HepG2 (cell line): ENCODE measurements around the gene DNAJC12. TPM values are rescaled to one million over a fixed set of nuclear protein-coding genes. Genes with fewer than 3 reads are reported as not detected.
A peak's percentile ranks its signal among the peaks of the same experiment; 100 is the strongest.

ENCODE experiments used
- AKAP8 ChIP-seq: sonication (generic); formaldehyde crosslinking; IDR thresholded peaks from 2 replicates; pipeline ENCODE4 v1.5.1; 2020; ENCODE audit warnings: mild to moderate bottlenecking, missing genetic modification reagents
- DPF2 ChIP-seq: sonication (generic); formaldehyde crosslinking; IDR thresholded peaks from 2 replicates; pipeline ENCODE4 v1.4.0; 2020; ENCODE audit warnings: mild to moderate bottlenecking, low read depth, missing genetic modification reagents, borderline replicate concordance
- ETV6 ChIP-seq: sonication (generic); formaldehyde crosslinking; conservative IDR thresholded peaks from 2 replicates; pipeline ENCODE4 v1.4.0; 2020; ENCODE audit warnings: missing genetic modification reagents
- JARID2 ChIP-seq: sonication (generic); formaldehyde crosslinking; IDR thresholded peaks from 2 replicates; pipeline ENCODE4 v1.8.1; 2023; ENCODE audit warnings: missing genetic modification reagents, inconsistent platforms; ENCODE audit not compliant: insufficient replicate concordance
- MIER2 ChIP-seq: IDR thresholded peaks from 2 replicates; pipeline ENCODE4 v1.6.1; 2016; ENCODE audit warnings: missing biosample characterization, missing genetic modification reagents
- NFYC ChIP-seq: IDR thresholded peaks from 2 replicates; pipeline ENCODE4 v1.6.1; 2016; ENCODE audit warnings: missing genetic modification reagents, missing compliant biosample characterization
- NR3C1 ChIP-seq: sonication (generic); formaldehyde crosslinking; IDR thresholded peaks from 2 replicates; pipeline ENCODE4 v1.4.0; 2020; ENCODE audit warnings: missing genetic modification reagents
- PREB ChIP-seq: sonication (generic); formaldehyde crosslinking; IDR thresholded peaks from 2 replicates; pipeline ENCODE4 v1.4.0; 2020; ENCODE audit warnings: missing genetic modification reagents
- SMYD3 ChIP-seq: sonication (generic); formaldehyde crosslinking; IDR thresholded peaks from 2 replicates; pipeline ENCODE4 v1.8.1; 2023; ENCODE audit warnings: mild to moderate bottlenecking, missing genetic modification reagents
- SNRNP70 ChIP-seq: fragments of 200-400 bp; formaldehyde crosslinking; IDR thresholded peaks from 2 replicates; pipeline ENCODE4 v1.6.1; 2017; ENCODE audit warnings: mild to moderate bottlenecking, low read depth, low read length, moderate library complexity
- TBX3 ChIP-seq: fragments of 450-650 bp; IDR thresholded peaks from 2 replicates; pipeline ENCODE4 v1.6.1; 2017; ENCODE audit warnings: antibody characterized with exemption, mild to moderate bottlenecking, inconsistent platforms, borderline replicate concordance
- TOPORS ChIP-seq: sonication (generic); formaldehyde crosslinking; IDR thresholded peaks from 2 replicates; pipeline ENCODE4 v1.8.0; 2023; ENCODE audit warnings: mild to moderate bottlenecking, missing genetic modification reagents
- ZFP36L2 ChIP-seq: sonication (generic); formaldehyde crosslinking; IDR thresholded peaks from 2 replicates; pipeline ENCODE4 v1.4.0; 2020; ENCODE audit warnings: missing genetic modification reagents
- ZFP62 ChIP-seq: sonication (generic); formaldehyde crosslinking; IDR thresholded peaks from 2 replicates; pipeline ENCODE4 v1.4.0; 2020; ENCODE audit warnings: missing genetic modification reagents
- ZFX ChIP-seq: sonication (generic); formaldehyde crosslinking; IDR thresholded peaks from 2 replicates; pipeline ENCODE4 v1.4.0; 2020; ENCODE audit warnings: mild to moderate bottlenecking, low read depth, missing genetic modification reagents, moderate library complexity
- ZNF318 ChIP-seq: sonication (generic); formaldehyde crosslinking; IDR thresholded peaks from 2 replicates; pipeline ENCODE4 v1.4.0; 2020; ENCODE audit warnings: mild to moderate bottlenecking, missing genetic modification reagents
- ZNF331 ChIP-seq: sonication (generic); formaldehyde crosslinking; IDR thresholded peaks from 2 replicates; pipeline ENCODE4 v1.4.0; 2020; ENCODE audit warnings: missing genetic modification reagents
- ZNF33A ChIP-seq: sonication (generic); formaldehyde crosslinking; IDR thresholded peaks from 2 replicates; pipeline ENCODE4 v1.5.1; 2020; ENCODE audit warnings: missing genetic modification reagents, mild to moderate bottlenecking, moderate library complexity, borderline replicate concordance
- ZNF468 ChIP-seq: sonication (generic); formaldehyde crosslinking; IDR thresholded peaks from 2 replicates; pipeline ENCODE4 v1.8.0; 2022; ENCODE audit warnings: mild to moderate bottlenecking, moderate library complexity, missing genetic modification reagents
- ZSCAN25 ChIP-seq: sonication (generic); formaldehyde crosslinking; IDR thresholded peaks from 2 replicates; pipeline ENCODE4 v1.8.0; 2022; ENCODE audit warnings: mild to moderate bottlenecking, missing genetic modification reagents
- polyA plus RNA-seq, 8 experiments: library from polyadenylated mRNA; depleted of rRNA in 3 of 8; stranded (reverse) in 7 of 8; unstranded in 1 of 8; fragments of >200 nt; fragmentation: Illumina TruSeq in 4 of 8; extraction: Trizol in 4 of 8; gene quantifications; 2 replicates each; pipeline versions ENCODE4 v1.2.1 to v1.2.3, GENCODE V29; 2011 to 2016; ENCODE audit warnings: low read depth in 4 of 8, missing spikeins in 1 of 8, mixed read lengths in 1 of 8; ENCODE audit not compliant: insufficient read depth in 1 of 8
- total RNA-seq, 5 experiments: library from RNA; depleted of rRNA; stranded (reverse); fragments of >200 nt; fragmentation: Illumina TruSeq; extraction: Trizol; gene quantifications; 2 replicates each; pipeline ENCODE4 v1.2.3, GENCODE V29; 2016; ENCODE audit warnings: low read depth in 1 of 5

The DNAJC12 gene
- total and polyA plus RNA-seq, 2 of the 13 experiments (the other 11 are each of a cell fraction or from before 2014, with no cell fraction given) = 11.6 to 43.9 TPM

- TF ChIP-seq NR3C1 (CRISPR knock-in tag) (no peak), ETV6 (no peak), JARID2 (CRISPR knock-in tag) (no peak), ZFP36L2 (CRISPR knock-in tag) (no peak), ZNF318 (CRISPR knock-in tag) (no peak), ZNF468 (CRISPR knock-in tag) (no peak), TBX3 (peak; percentile 96), TOPORS (CRISPR knock-in tag) (no peak), ZFX (CRISPR knock-in tag) (0 out of 2 replicates have a peak, but pooled peaks have one; percentile 20), SNRNP70 (no peak), MIER2 (CRISPR knock-in tag) (0 out of 2 replicates have a peak, but pooled peaks have one; percentile 57), NFYC (CRISPR knock-in tag) (peak; percentile 36; the same call in 1 of the 2 replicates), AKAP8 (CRISPR knock-in tag) (no peak), PREB (CRISPR knock-in tag) (no peak), ZSCAN25 (peak; percentile 66; the same call in 1 of the 2 replicates), ZNF33A (no peak), ZNF331 (CRISPR knock-in tag) (peak; percentile 96), DPF2 (CRISPR knock-in tag) (peak; percentile 86), SMYD3 (CRISPR knock-in tag) (0 out of 2 replicates have a peak, but pooled peaks have one; percentile 74), ZFP62 (CRISPR knock-in tag) (no peak)
Observed at GRCh38 chr10:67803588-67804394, 34.2 kb downstream of the DNAJC12 start (continued).
